ENCODE data around the gene PSEN1. TPM values are rescaled to one million over a fixed set of nuclear protein-coding genes. Genes with fewer than 3 reads are reported as not detected.

Gene PSEN1
- total RNA-seq, 1 donor, result 79.6 TPM

GRCh38 chr14:73223049-73223448 lies 86.7 kb downstream of the PSEN1 start:
- DNase-seq (ENCODE audit: insufficient read length, low spot score, missing footprints), result no peak
- Histone ChIP-seq H3K79me2 (ENCODE audit: insufficient read depth, low read length) (no peaks in the 10 kb centered on the region), H3K9me3 (ENCODE audit: low read depth, low read length) (no peaks in the 10 kb centered on the region), H2AFZ (ENCODE audit: low read length) (no peak overlapping the region), H3K4me1 (ENCODE audit: insufficient read depth, low read length) (peaks cover 7% of the 10 kb centered on the region), H3K27me3 (ENCODE audit: insufficient read depth, low read length) (no peaks in the 10 kb centered on the region), H3K4me2 (ENCODE audit: insufficient read depth, low read length) (no peak overlapping the region), H4K20me1 (ENCODE audit: insufficient read depth, low read length) (no peaks in the 10 kb centered on the region), H3K4me3 (ENCODE audit: insufficient read depth, low read length) (no peak overlapping the region), H3K27ac (ENCODE audit: low read depth, low read length) (no peak overlapping the region), H3K36me3 (ENCODE audit: insufficient read depth, low read length) (peaks cover 29% of the 10 kb centered on the region)
- no peak for TF ChIP-seq CTCF (IDR thresholded peaks at IDR 0.05; ENCODE audit: extremely low read depth, low read depth, low read length)

DNA sequence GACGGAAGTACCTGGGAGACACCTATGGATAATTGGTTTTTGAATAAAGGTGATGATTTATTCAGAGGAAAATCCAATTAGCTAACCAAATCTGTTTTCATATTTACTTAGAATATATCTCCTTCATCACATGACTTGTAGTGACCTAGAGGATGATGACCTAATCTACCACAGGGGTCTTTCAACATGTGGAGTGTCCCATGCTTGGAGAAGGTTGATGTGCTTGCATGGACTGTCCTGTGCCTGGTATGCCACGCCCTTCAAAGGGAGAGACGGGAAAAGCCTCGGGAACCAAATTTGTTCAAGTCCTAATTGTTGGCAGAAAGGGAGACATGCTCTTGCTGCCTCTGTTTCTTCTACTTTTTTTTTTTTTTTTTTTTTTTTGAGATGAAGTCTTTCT lies 89.2 kb downstream of the PSEN1 start:
- Histone ChIP-seq H3K27me3 (ENCODE audit: insufficient read depth, low read length) (no peaks in the 10 kb centered on the region), H3K4me3 (ENCODE audit: insufficient read depth, low read length) (no peak overlapping the region), H3K27ac (ENCODE audit: low read depth, low read length) (no peak overlapping the region), H3K36me3 (ENCODE audit: insufficient read depth, low read length) (peaks cover 6% of the 10 kb centered on the region), H3K4me2 (ENCODE audit: insufficient read depth, low read length) (no peak overlapping the region), H3K4me1 (ENCODE audit: insufficient read depth, low read length) (peaks cover 16% of the 10 kb centered on the region), H2AFZ (ENCODE audit: low read length) (no peak overlapping the region), H3K79me2 (ENCODE audit: insufficient read depth, low read length) (no peaks in the 10 kb centered on the region), H3K9me3 (ENCODE audit: low read depth, low read length) (no peaks in the 10 kb centered on the region), H4K20me1 (ENCODE audit: insufficient read depth, low read length) (no peaks in the 10 kb centered on the region)
- no peak for DNase-seq (ENCODE audit: insufficient read length, low spot score, missing footprints)
- TF ChIP-seq CTCF (IDR thresholded peaks at IDR 0.05; ENCODE audit: extremely low read depth, low read depth, low read length), result no peak

DNA sequence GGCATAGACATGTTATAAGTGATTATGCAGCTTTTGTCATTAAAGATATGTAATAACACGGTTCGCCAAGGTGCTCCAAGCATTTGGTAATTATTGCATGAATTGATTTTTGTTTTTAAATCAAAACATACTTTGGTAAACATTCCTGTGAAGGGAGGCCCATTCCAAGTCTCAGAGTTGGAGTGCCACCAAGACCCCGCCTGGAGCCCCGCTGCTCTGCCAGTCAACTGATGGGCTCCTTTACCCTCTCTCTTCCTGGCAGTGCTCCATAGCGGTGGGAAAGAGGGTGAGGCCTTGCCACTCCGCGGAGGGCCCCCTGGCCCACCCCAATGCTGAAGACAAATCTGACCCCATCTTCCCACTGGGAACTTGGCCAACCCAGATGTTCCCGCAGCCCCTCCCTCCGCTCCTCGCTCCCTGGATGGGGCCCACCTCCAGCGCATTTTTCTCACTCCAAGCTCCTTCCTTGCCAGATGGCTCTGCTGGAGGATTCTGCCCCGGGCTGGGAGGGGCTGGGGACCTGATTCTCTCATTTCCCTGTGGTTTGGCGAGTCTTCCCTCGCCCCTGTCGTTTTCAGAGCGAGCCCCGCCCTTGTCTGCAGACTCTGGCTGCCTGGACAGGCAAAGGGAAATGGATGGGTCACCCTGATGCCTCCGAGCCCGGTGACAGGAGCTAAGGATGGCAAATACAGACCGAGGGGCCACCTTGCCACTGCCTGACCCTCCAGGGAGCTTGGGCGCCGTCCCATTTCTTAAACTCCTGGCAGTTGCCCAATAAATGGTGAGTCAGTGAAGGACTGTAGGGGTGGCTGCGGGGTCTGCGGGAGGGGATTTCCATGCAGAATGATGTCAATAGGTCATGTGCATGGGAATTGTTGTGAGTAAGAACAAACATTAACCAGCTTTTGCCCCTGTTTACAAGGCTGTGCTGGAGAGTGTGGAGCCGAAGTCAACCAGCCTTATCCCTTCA lies 91.8 kb downstream of the PSEN1 start:
- peak; percentile 90 for DNase-seq (ENCODE audit: insufficient read length, low spot score, missing footprints)
- Histone ChIP-seq H2AFZ (ENCODE audit: low read length) (no peak overlapping the region), H3K79me2 (ENCODE audit: insufficient read depth, low read length) (no peaks in the 10 kb centered on the region), H3K4me2 (ENCODE audit: insufficient read depth, low read length) (peak overlapping the region; percentile 37), H3K9me3 (ENCODE audit: low read depth, low read length) (no peaks in the 10 kb centered on the region), H3K27me3 (ENCODE audit: insufficient read depth, low read length) (peaks cover 11% of the 10 kb centered on the region), H4K20me1 (ENCODE audit: insufficient read depth, low read length) (peaks cover 3% of the 10 kb centered on the region), H3K4me3 (ENCODE audit: insufficient read depth, low read length) (peak overlapping the region; percentile 12), H3K36me3 (ENCODE audit: insufficient read depth, low read length) (peaks cover 2% of the 10 kb centered on the region), H3K27ac (ENCODE audit: low read depth, low read length) (no peak overlapping the region), H3K4me1 (ENCODE audit: insufficient read depth, low read length) (peaks cover 12% of the 10 kb centered on the region)
- TF ChIP-seq CTCF (IDR thresholded peaks at IDR 0.05; ENCODE audit: extremely low read depth, low read depth, low read length), result no peak

DNA sequence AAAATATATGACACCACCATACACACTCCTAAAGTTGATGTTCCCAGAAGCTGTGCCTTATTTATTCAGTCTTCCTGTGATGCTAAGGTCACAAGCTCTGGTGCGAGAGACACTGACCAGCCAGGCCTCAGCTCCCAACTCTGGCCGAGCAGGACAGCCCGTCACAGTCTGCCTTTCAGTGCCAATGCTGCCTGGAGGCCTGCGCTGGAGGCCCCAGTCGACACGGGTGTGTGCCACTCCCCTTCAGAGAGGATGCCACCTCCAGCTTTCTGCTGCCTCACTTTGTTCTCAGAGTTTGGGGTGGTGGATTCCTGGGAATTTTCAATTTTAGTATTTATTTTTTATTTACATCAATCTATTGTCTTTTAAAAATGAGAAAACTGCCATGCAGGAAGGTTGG lies 93.7 kb downstream of the PSEN1 start:
- Histone ChIP-seq H3K27ac (ENCODE audit: low read depth, low read length) (no peak overlapping the region), H3K36me3 (ENCODE audit: insufficient read depth, low read length) (no peaks in the 10 kb centered on the region), H3K4me1 (ENCODE audit: insufficient read depth, low read length) (peaks cover 12% of the 10 kb centered on the region), H3K9me3 (ENCODE audit: low read depth, low read length) (no peaks in the 10 kb centered on the region), H3K27me3 (ENCODE audit: insufficient read depth, low read length) (peaks cover 31% of the 10 kb centered on the region), H4K20me1 (ENCODE audit: insufficient read depth, low read length) (peaks cover 3% of the 10 kb centered on the region), H2AFZ (ENCODE audit: low read length) (no peak overlapping the region), H3K4me3 (ENCODE audit: insufficient read depth, low read length) (no peak overlapping the region), H3K79me2 (ENCODE audit: insufficient read depth, low read length) (no peaks in the 10 kb centered on the region), H3K4me2 (ENCODE audit: insufficient read depth, low read length) (no peak overlapping the region)
- DNase-seq (ENCODE audit: insufficient read length, low spot score, missing footprints), result peak; percentile 34
- TF ChIP-seq CTCF (IDR thresholded peaks at IDR 0.05; ENCODE audit: extremely low read depth, low read depth, low read length), result no peak

Data from osteoblast (primary cell).